Neural cell (in vitro differentiated cells): ENCODE data around the gene MSH3. TPM values are rescaled to one million over a fixed set of nuclear protein-coding genes. Genes with fewer than 3 reads are reported as not detected.
A peak's percentile ranks its signal among the peaks of the same experiment; 100 is the strongest.

Source experiments
- H2AFZ ChIP-seq: fragments of 200-600, 300-800 bp; sonication (generic), shearing (Covaris generic); 2 replicates; pipeline ENCODE4 v1.6.0; 2014; ENCODE audit warnings: low read depth, mild to moderate bottlenecking, antibody characterized with exemption, low read length, moderate library complexity
- H3F3A ChIP-seq: fragments of 200-600 bp; shearing (Covaris generic); 2 replicates; pipeline ENCODE4 v1.6.1; 2016; ENCODE audit warnings: mild to moderate bottlenecking, moderate library complexity, mixed read lengths, antibody characterized with exemption, low read length; ENCODE audit not compliant: insufficient read depth, poor library complexity, severe bottlenecking
- H3K27ac ChIP-seq: fragments of 200-600, 300-800 bp; sonication (generic), shearing (Covaris generic); 2 replicates; pipeline ENCODE4 v1.5.1; 2014; ENCODE audit warnings: mild to moderate bottlenecking, low read length, moderate library complexity
- H3K27me3 ChIP-seq: fragments of 300-800, 200-600 bp; sonication (generic), shearing (Covaris generic); 2 replicates; pipeline ENCODE4 v1.6.0; 2014; ENCODE audit warnings: mild to moderate bottlenecking, low read depth, low read length, moderate library complexity; ENCODE audit not compliant: insufficient read depth
- H3K36me3 ChIP-seq: fragments of 300-800, 200-600 bp; sonication (generic), shearing (Covaris generic); 2 replicates; pipeline ENCODE4 v1.5.1; 2014; ENCODE audit warnings: mild to moderate bottlenecking, antibody characterized with exemption, low read length, moderate library complexity; ENCODE audit not compliant: insufficient read depth
- H3K4me2 ChIP-seq: fragments of 300-800, 200-600 bp; sonication (generic), shearing (Covaris generic); 2 replicates; pipeline ENCODE4 v1.6.0; 2014; ENCODE audit warnings: mild to moderate bottlenecking, low read length
- H3K4me3 ChIP-seq: fragments of 300-800, 200-600 bp; sonication (generic), shearing (Covaris generic); 2 replicates; pipeline ENCODE4 v1.5.1; 2014; ENCODE audit warnings: mild to moderate bottlenecking, low read length, moderate library complexity
- H3K79me2 ChIP-seq: fragments of 200-600 bp; shearing (Covaris generic); replicated peaks from 2 replicates; pipeline ENCODE4 v1.6.0; 2014; ENCODE audit warnings: mild to moderate bottlenecking, low read length, moderate library complexity; ENCODE audit not compliant: insufficient read depth
- H3K9ac ChIP-seq: fragments of 300-800, 200-600 bp; sonication (generic), shearing (Covaris generic); 2 replicates; pipeline ENCODE4 v1.6.1; 2016; ENCODE audit warnings: mild to moderate bottlenecking, low read length, mixed read lengths
- H3K9me2 ChIP-seq: fragments of 200-600 bp; shearing (Covaris generic); 2 replicates; pipeline ENCODE4 v1.6.1; 2016; ENCODE audit warnings: mild to moderate bottlenecking, low read length, mixed read lengths; ENCODE audit not compliant: insufficient read depth
- H3K9me3 ChIP-seq: fragments of 200-600, 300-800 bp; sonication (generic), shearing (Covaris generic); 2 replicates; pipeline ENCODE4 v1.6.1; 2016; ENCODE audit warnings: mild to moderate bottlenecking, mixed run types, low read length, moderate library complexity, mixed read lengths
- H4K20me1 ChIP-seq: fragments of 200-600 bp; shearing (Covaris generic); 2 replicates; pipeline ENCODE4 v1.6.1; 2016; ENCODE audit warnings: mild to moderate bottlenecking, mixed run types; ENCODE audit not compliant: insufficient read depth
- CTCF ChIP-seq: fragments of 450-650 bp; IDR thresholded peaks from 2 replicates; pipeline ENCODE4 v1.5.1; 2014; ENCODE audit warnings: antibody characterized with exemption, mild to moderate bottlenecking, moderate library complexity; ENCODE audit not compliant: poor library complexity, severe bottlenecking
- EP300 ChIP-seq: fragments of 450-650 bp; conservative IDR thresholded peaks from 2 replicates; pipeline ENCODE4 v1.6.1; 2014; ENCODE audit warnings: antibody characterized with exemption, mild to moderate bottlenecking, moderate library complexity; ENCODE audit not compliant: poor library complexity, severe bottlenecking
- EZH2 ChIP-seq: fragments of 200-600, 300-800 bp; shearing (Covaris generic), sonication (generic); IDR thresholded peaks from 2 replicates; pipeline ENCODE4 v1.6.1; 2014; ENCODE audit warnings: antibody characterized with exemption, low read length, borderline replicate concordance, mild to moderate bottlenecking; ENCODE audit not compliant: insufficient read depth, poor library complexity, severe bottlenecking
- MXI1 ChIP-seq: fragments of 450-650 bp; conservative IDR thresholded peaks from 2 replicates; pipeline ENCODE4 v1.6.1; 2014; ENCODE audit warnings: antibody characterized with exemption, mild to moderate bottlenecking; ENCODE audit not compliant: poor library complexity, severe bottlenecking
- POLR2AphosphoS5 ChIP-seq: IDR thresholded peaks from 2 replicates; pipeline ENCODE4 v1.6.1; 2012
- RAD21 ChIP-seq: fragments of 450-650 bp; conservative IDR thresholded peaks from 2 replicates; pipeline ENCODE4 v1.6.1; 2014; ENCODE audit warnings: antibody characterized with exemption, mild to moderate bottlenecking, moderate library complexity
- REST ChIP-seq: IDR thresholded peaks from 2 replicates; pipeline ENCODE4 v1.6.1; 2012; ENCODE audit warnings: borderline replicate concordance
- SMC3 ChIP-seq: fragments of 450-650 bp; conservative IDR thresholded peaks from 2 replicates; pipeline ENCODE4 v1.6.1; 2014; ENCODE audit warnings: antibody characterized with exemption, mild to moderate bottlenecking, moderate library complexity; ENCODE audit not compliant: poor library complexity
- TAF1 ChIP-seq: IDR thresholded peaks from 2 replicates; pipeline ENCODE4 v1.6.1; 2012; ENCODE audit warnings: low read depth
- polyA minus RNA-seq: library from RNA; depleted of rRNA, polyadenylated mRNA; stranded (reverse); fragments of >200 nt; gene quantifications from 2 replicates; pipeline ENCODE4 v1.2.3, GENCODE V29; 2014
- polyA plus RNA-seq: library from polyadenylated mRNA; depleted of rRNA; stranded (reverse); fragments of >200 nt; gene quantifications from 2 replicates; pipeline ENCODE4 v1.2.3, GENCODE V29; 2014

The MSH3 gene
- 7.0 and 9.8 TPM in 2 replicates for polyA plus RNA-seq
- 39.0 and 41.2 TPM in 2 replicates for polyA minus RNA-seq

GRCh38 chr5:80654391-80655230, at the start of gene MSH3, which contains the start of gene DHFR:
MSH3 (plus strand) TSS chr5:80654652; CDS start chr5:80654728, 76 bp downstream.
DHFR (minus strand) TSS chr5:80654983; CDS start chr5:80654489, 494 bp downstream.
- no peaks in the 10 kb centered on the region for H4K20me1 ChIP-seq
- no peaks in the 10 kb centered on the region for H3K9me2 ChIP-seq
- no peaks in the 10 kb centered on the region for H3K9me3 ChIP-seq
- peak within 1 kb of the TSS; percentile 69 for H2AFZ ChIP-seq
- peak within 1 kb of the TSS; percentile 94 for H3K4me2 ChIP-seq
- peak within 1 kb of the TSS; percentile 87 for H3K4me3 ChIP-seq
- TF ChIP-seq REST (peak; percentile 30), CTCF (peak; percentile 70), TAF1 (no peak), EP300 (peak; percentile 59), EZH2 (no peak), RAD21 (peak; percentile 50), MXI1 (peak; percentile 88), SMC3 (peak; percentile 56), POLR2AphosphoS5 (peak; percentile 79)
- no peaks in the 10 kb centered on the region for H3F3A ChIP-seq
- no peaks in the 10 kb centered on the region for H3K36me3 ChIP-seq
- H3K9ac ChIP-seq: peak within 1 kb of the TSS; percentile 89
- H3K27me3 ChIP-seq: no peaks in the 10 kb centered on the region
- peaks cover 23% of the 10 kb centered on the region for H3K79me2 ChIP-seq
- peak within 1 kb of the TSS; percentile 89 for H3K27ac ChIP-seq

- Histone ChIP-seq H3K9me2 (no peaks in the 10 kb centered on the region), H3K9ac (no peak overlapping the region), H4K20me1 (no peaks in the 10 kb centered on the region), H3K9me3 (no peaks in the 10 kb centered on the region), H2AFZ (no peak overlapping the region), H3K4me2 (no peak overlapping the region), H3K4me3 (no peak overlapping the region), H3K36me3 (no peaks in the 10 kb centered on the region), H3F3A (no peaks in the 10 kb centered on the region), H3K27ac (no peak overlapping the region), H3K79me2 (no peaks in the 10 kb centered on the region), H3K27me3 (no peaks in the 10 kb centered on the region)
- TF ChIP-seq TAF1: no peak
- TF ChIP-seq SMC3: no peak
- TF ChIP-seq MXI1: no peak
- no peak for TF ChIP-seq RAD21
- no peak for TF ChIP-seq CTCF
- no peak for TF ChIP-seq EZH2
- TF ChIP-seq REST: no peak
- TF ChIP-seq EP300: no peak
- no peak for TF ChIP-seq POLR2AphosphoS5
Measured at GRCh38 chr5:80607343-80607742, 47.1 kb upstream of the MSH3 start.
